Fibroblast of pulmonary artery (primary cell): Measurements from ENCODE around the gene ATF3.

Source experiments
- DNase-seq: peaks from one replicate; pipeline ENCODE4 v3.0.0-alpha.2; 2010; ENCODE audit warnings: low read depth
- H3K4me3 ChIP-seq: replicated peaks from 2 replicates; pipeline ENCODE4 v1.5.1; 2011; ENCODE audit warnings: low read depth, mild to moderate bottlenecking, control low read depth, low read length, moderate library complexity
- CTCF ChIP-seq: IDR thresholded peaks from 2 replicates; pipeline ENCODE4 v1.5.1; 2011; ENCODE audit warnings: mild to moderate bottlenecking, control low read depth, low read length, inconsistent platforms; ENCODE audit errors: missing control alignments

The ATF3 gene

GRCh38 chr1:212578041-212578440, 30.5 kb upstream of the ATF3 start:
- no peak overlapping the region for H3K4me3 ChIP-seq
- DNase-seq: no peak
- TF ChIP-seq CTCF: no peak

DNA sequence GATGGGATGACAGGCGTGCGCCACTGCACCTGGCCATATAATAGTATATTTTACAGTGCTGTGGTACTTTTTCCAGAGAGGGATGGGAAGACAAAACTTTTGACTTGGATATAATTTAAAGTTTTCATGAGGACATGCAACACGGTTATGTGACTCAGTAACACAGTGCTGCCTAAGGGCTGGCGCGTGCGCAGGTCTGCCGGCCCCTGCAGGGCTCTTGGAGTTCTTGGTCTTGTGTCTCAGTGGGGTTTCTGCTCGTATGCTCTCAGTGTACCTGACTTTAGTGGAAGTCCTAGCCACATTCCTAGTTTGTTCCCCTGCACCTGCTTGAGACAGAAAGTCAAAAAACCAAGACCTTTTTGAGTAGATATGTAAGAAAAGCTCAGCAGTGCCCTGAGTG, 27.5 kb upstream of the ATF3 start:
- no peak for TF ChIP-seq CTCF
- DNase-seq: no peak
- H3K4me3 ChIP-seq: no peak overlapping the region

DNA sequence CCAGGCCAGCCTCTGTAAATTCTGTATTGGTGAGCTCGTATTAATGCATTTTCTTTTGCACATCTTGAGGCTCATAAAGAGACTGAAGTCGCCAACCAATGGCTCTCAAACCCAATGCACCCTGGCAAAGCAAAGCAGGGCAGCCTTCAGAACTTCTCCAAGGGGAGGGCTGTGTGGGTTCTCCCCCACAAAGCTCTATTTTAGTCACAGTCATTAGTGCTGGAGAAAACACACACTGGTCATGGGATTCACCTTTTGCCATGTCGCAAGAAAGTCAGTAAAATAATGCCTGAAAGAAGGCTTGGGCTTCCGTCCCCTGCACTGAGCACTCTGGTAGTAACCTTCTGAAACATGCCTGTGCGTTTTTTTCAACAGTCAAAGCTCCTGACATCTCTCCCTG, 26.3 kb upstream of the ATF3 start:
- no peak overlapping the region for H3K4me3 ChIP-seq
- TF ChIP-seq CTCF: no peak
- DNase-seq: no peak

GRCh38 chr1:212582808-212583615, 25.5 kb upstream of the ATF3 start:
- no peak for TF ChIP-seq CTCF
- H3K4me3 ChIP-seq: no peak overlapping the region
- no peak for DNase-seq

- H3K4me3 ChIP-seq: no peak overlapping the region
- no peak for DNase-seq
- no peak for TF ChIP-seq CTCF
These were observed 24.9 kb upstream of the ATF3 start for GRCh38 chr1:212583643-212584042.

GRCh38 chr1:212584092-212584886, 24.3 kb upstream of the ATF3 start:
- TF ChIP-seq CTCF: no peak
- no peak for DNase-seq

More at GRCh38 chr1:212584092-212584886, 24.3 kb upstream of the ATF3 start:
- no peak overlapping the region for H3K4me3 ChIP-seq
